H1 (cell line): ENCODE data around the gene UBN1. TPM values are rescaled to one million over a fixed set of nuclear protein-coding genes. Genes with fewer than 3 reads are reported as not detected.

ENCODE experiments used
- CTCF ChIA-PET: fragments of 300-600 bp; sonication (Branson Sonifier 250); formaldehyde crosslinking; loops from one replicate; lab custom pipeline; 2021; ENCODE audit not compliant: partially characterized antibody; lab: Charles Lee
- POLR2A ChIA-PET: fragments of 300-600 bp; sonication (Branson Sonifier 250); formaldehyde crosslinking; loops from one replicate; lab custom pipeline; 2021; ENCODE audit warnings: inconsistent platforms; ENCODE audit not compliant: partially characterized antibody; lab: Charles Lee
- DNase-seq, 2 experiments: peaks; one replicate each; pipeline versions ENCODE4 v3.0.0 to v3.0.0-alpha.2; 2010 to 2022; ENCODE audit warnings: low spot score in 2 of 2, low read depth in 1 of 2, mixed read lengths in 1 of 2
- FAIRE-seq: peaks from 2 replicates; lab custom pipeline; 2011; peaks lifted over from hg19 to GRCh38; lab: Jason Lieb, UNC
- H2AFZ ChIP-seq: 2 replicates; pipeline ENCODE4 v1.8.1; 2012; ENCODE audit warnings: low read length, inconsistent platforms
- H2AK5ac ChIP-seq: 2 replicates; pipeline ENCODE4 v1.6.1; 2013; ENCODE audit warnings: low read depth, low read length
- H2BK120ac ChIP-seq: replicated peaks from 2 replicates; pipeline ENCODE3; 2013; ENCODE audit warnings: low read depth, low read length, inconsistent platforms
- H2BK12ac ChIP-seq: 2 replicates; pipeline ENCODE4 v1.6.1; 2013; ENCODE audit warnings: low read depth, low read length
- H2BK15ac ChIP-seq: 2 replicates; pipeline ENCODE4 v1.6.1; 2013; ENCODE audit warnings: low read length
- H2BK20ac ChIP-seq: 2 replicates; pipeline ENCODE4 v1.6.1; 2013; ENCODE audit warnings: low read length
- H2BK5ac ChIP-seq: 2 replicates; pipeline ENCODE4 v1.6.1; 2013; ENCODE audit warnings: low read depth, low read length
- H3K14ac ChIP-seq: 2 replicates; pipeline ENCODE4 v1.6.1; 2013; ENCODE audit warnings: inconsistent platforms; ENCODE audit not compliant: insufficient read length
- H3K18ac ChIP-seq: 2 replicates; pipeline ENCODE4 v1.6.1; 2013; ENCODE audit warnings: low read length; ENCODE audit errors: extremely low read depth
- H3K23ac ChIP-seq: 2 replicates; pipeline ENCODE4 v1.6.1; 2013; ENCODE audit warnings: inconsistent platforms; ENCODE audit not compliant: insufficient read length
- H3K23me2 ChIP-seq: 2 replicates; pipeline ENCODE4 v1.6.1; 2013; ENCODE audit warnings: low read depth, low read length
- H3K27ac ChIP-seq: 2 replicates; pipeline ENCODE4 v1.6.1; 2011; ENCODE audit warnings: low read depth, low read length, inconsistent platforms
- H3K27me3 ChIP-seq, 4 experiments: replicated peaks in 1 of 4; 1 replicate in 1 of 4; 2 replicates in 3 of 4; pipeline versions ENCODE4 v1.6.1 to v1.8.1; 2011 to 2013; ENCODE audit warnings: low read length in 3 of 4, mild to moderate bottlenecking in 3 of 4, inconsistent platforms in 2 of 4, mixed read lengths in 2 of 4, moderate library complexity in 1 of 4; ENCODE audit not compliant: control insufficient read depth in 3 of 4, insufficient read depth in 3 of 4; ENCODE audit errors: extremely low read depth in 1 of 4
- H3K36me3 ChIP-seq, 4 experiments: 2 replicates each; pipeline versions ENCODE4 v1.6.1 to v1.8.1; 2011 to 2013; ENCODE audit warnings: mild to moderate bottlenecking in 4 of 4, low read length in 3 of 4, moderate library complexity in 2 of 4, control low read depth in 1 of 4, inconsistent platforms in 1 of 4; ENCODE audit not compliant: insufficient read depth in 4 of 4, control insufficient read depth in 2 of 4
- H3K4ac ChIP-seq: replicated peaks from 2 replicates; pipeline ENCODE3; 2013; ENCODE audit warnings: low read length, low read depth, mixed read lengths, inconsistent platforms; ENCODE audit not compliant: insufficient read length
- H3K4me1 ChIP-seq, 4 experiments: replicated peaks in 1 of 4; 1 replicate in 1 of 4; 2 replicates in 3 of 4; pipeline versions ENCODE4 v1.6.1 to v1.8.1; 2011 to 2013; ENCODE audit warnings: low read length in 3 of 4, inconsistent platforms in 2 of 4, mixed read lengths in 1 of 4; ENCODE audit not compliant: insufficient read depth in 4 of 4, control insufficient read depth in 3 of 4
- H3K4me2 ChIP-seq, 2 experiments: 2 replicates each; pipeline versions ENCODE4 v1.6.1 to v1.8.1; 2011 to 2013; ENCODE audit warnings: low read depth in 2 of 2, low read length in 2 of 2, control low read depth in 1 of 2, inconsistent platforms in 1 of 2, mild to moderate bottlenecking in 1 of 2; ENCODE audit not compliant: insufficient read depth in 1 of 2
- H3K4me3 ChIP-seq, 4 experiments: fragments of 200-600, 300-600 bp in 1 of 4; sonication (generic), shearing (Covaris generic), sonication (Bioruptor Twin) in 1 of 4; 2 replicates each; pipeline versions ENCODE4 v1.5.1 to v1.8.1; 2011 to 2016; ENCODE audit warnings: low read length in 4 of 4, low read depth in 3 of 4, control low read depth in 2 of 4, inconsistent platforms in 2 of 4, mild to moderate bottlenecking in 2 of 4, mixed read lengths in 1 of 4, moderate library complexity in 1 of 4; ENCODE audit not compliant: insufficient read depth in 2 of 4; ENCODE audit errors: extremely low read depth in 1 of 4
- H3K56ac ChIP-seq: replicated peaks from 2 replicates; pipeline ENCODE3; 2013; ENCODE audit warnings: low read depth, mild to moderate bottlenecking, mixed read lengths, low read length, inconsistent platforms; ENCODE audit not compliant: insufficient read length
- H3K79me1 ChIP-seq: 2 replicates; pipeline ENCODE4 v1.6.1; 2013; ENCODE audit warnings: low read depth, low read length, control low read depth
- H3K79me2 ChIP-seq, 2 experiments: 2 replicates each; pipeline versions ENCODE4 v1.6.1 to v1.8.1; 2012 to 2013; ENCODE audit warnings: low read length in 2 of 2, mild to moderate bottlenecking in 2 of 2, inconsistent platforms in 1 of 2; ENCODE audit not compliant: insufficient read depth in 2 of 2, control insufficient read depth in 1 of 2
- H3K9ac ChIP-seq, 4 experiments: replicated peaks in 1 of 4; 1 replicate in 1 of 4; 2 replicates in 3 of 4; pipeline versions ENCODE4 v1.6.1 to v1.8.1; 2011 to 2013; ENCODE audit warnings: low read depth in 3 of 4, low read length in 3 of 4, control low read depth in 2 of 4, mild to moderate bottlenecking in 2 of 4, moderate library complexity in 2 of 4, inconsistent platforms in 1 of 4; ENCODE audit errors: extremely low read depth in 1 of 4
- H3K9me3 ChIP-seq, 2 experiments: 2 replicates each; pipeline versions ENCODE4 v1.6.1 to v1.8.1; 2012 to 2013; ENCODE audit warnings: mild to moderate bottlenecking in 2 of 2, moderate library complexity in 2 of 2, control low read depth in 1 of 2, inconsistent platforms in 1 of 2, low read depth in 1 of 2, low read length in 1 of 2, mixed read lengths in 1 of 2; ENCODE audit not compliant: insufficient read depth in 2 of 2
- H4K20me1 ChIP-seq, 2 experiments: replicated peaks in 1 of 2; 2 replicates each; pipeline versions ENCODE3 to v1.8.1; 2011 to 2013; ENCODE audit warnings: inconsistent platforms in 2 of 2, low read length in 2 of 2, mild to moderate bottlenecking in 1 of 2; ENCODE audit not compliant: insufficient read depth in 2 of 2, control insufficient read depth in 1 of 2
- H4K5ac ChIP-seq: 2 replicates; pipeline ENCODE4 v1.6.1; 2013; ENCODE audit warnings: low read length, low read depth, mixed read lengths, inconsistent platforms; ENCODE audit not compliant: insufficient read length
- H4K8ac ChIP-seq: 2 replicates; pipeline ENCODE4 v1.8.0; 2013; ENCODE audit warnings: mild to moderate bottlenecking, moderate library complexity, low read length, inconsistent platforms; ENCODE audit not compliant: insufficient read depth; ENCODE audit errors: extremely low read depth
- H4K91ac ChIP-seq: replicated peaks from 2 replicates; pipeline ENCODE3; 2013; ENCODE audit warnings: low read length, mixed read lengths, inconsistent platforms; ENCODE audit not compliant: insufficient read length
- BACH1 ChIP-seq: IDR thresholded peaks from 2 replicates; pipeline ENCODE4 v1.6.1; 2012; ENCODE audit warnings: low read length, improper control_type of control experiment
- BCL11A ChIP-seq, 2 experiments: IDR thresholded peaks; one replicate each; pipeline ENCODE4 v1.6.1; 2011; ENCODE audit warnings: low read depth in 2 of 2, low read length in 2 of 2, mild to moderate bottlenecking in 2 of 2
- JUND ChIP-seq: IDR thresholded peaks from 2 replicates; pipeline ENCODE4 v1.6.1; 2011; ENCODE audit warnings: mild to moderate bottlenecking, improper control_type of control experiment, low read length
- KDM4A ChIP-seq: IDR thresholded peaks from one replicate; pipeline ENCODE4 v1.7.1; 2012; ENCODE audit warnings: low read depth, mild to moderate bottlenecking, moderate library complexity, low read length, inconsistent platforms; ENCODE audit not compliant: severe bottlenecking
- MAFK ChIP-seq: IDR thresholded peaks from 2 replicates; pipeline ENCODE4 v1.6.1; 2012; ENCODE audit warnings: low read depth, mild to moderate bottlenecking, improper control_type of control experiment, low read length
- NANOG ChIP-seq: IDR thresholded peaks from 2 replicates; pipeline ENCODE4 v1.6.1; 2011; ENCODE audit warnings: low read length, low read depth, mild to moderate bottlenecking, inconsistent platforms; ENCODE audit not compliant: insufficient read depth, poor library complexity, severe bottlenecking
- RNF2 ChIP-seq: fragments of 200-900, 300-1000 bp; sonication (generic); IDR thresholded peaks from 2 replicates; pipeline ENCODE4 v1.7.1; 2016; ENCODE audit warnings: borderline replicate concordance, low read depth, mild to moderate bottlenecking, antibody characterized with exemption, low read length; ENCODE audit not compliant: poor library complexity, severe bottlenecking; ENCODE audit errors: missing control alignments
- SP1 ChIP-seq: IDR thresholded peaks from 2 replicates; pipeline ENCODE4 v1.6.1; 2011; ENCODE audit warnings: low read depth, low read length
- TAF7 ChIP-seq: optimal IDR thresholded peaks from 2 replicates; pipeline ENCODE3; 2011; ENCODE audit warnings: low read depth, mild to moderate bottlenecking, inconsistent platforms, low read length, moderate library complexity, borderline replicate concordance
- TEAD4 ChIP-seq: IDR thresholded peaks from 2 replicates; pipeline ENCODE4 v1.6.1; 2012; ENCODE audit warnings: low read depth, low read length, inconsistent platforms, mixed read lengths
- WGBS, 2 experiments: shearing (Covaris generic) in 1 of 2; methylation state at CpG; one replicate each; pipeline versions ENCODE4 v1.1.6 to v1.1.7; 2013 to 2015; ENCODE audit warnings: low lambda C conversion rate in 2 of 2, mixed read lengths in 2 of 2, inconsistent platforms in 1 of 2, low coverage in 1 of 2, missing lambda C conversion rate in 1 of 2; ENCODE audit not compliant: insufficient replicate concordance in 2 of 2, insufficient coverage in 1 of 2, insufficient read length in 1 of 2; ENCODE audit errors: extremely low coverage in 1 of 2, missing lambda C conversion rate in 1 of 2; 5-methylcytosine and 5-hydroxymethylcytosine counted together
- polyA plus RNA-seq, 7 experiments: library from polyadenylated mRNA; depleted of rRNA in 3 of 7; stranded (reverse) in 5 of 7; unstranded in 2 of 7; fragments of >200 nt in 5 of 7; fragments of 200-250 nt in 2 of 7; gene quantifications; 1 replicate in 5 of 7; 2 replicates in 1 of 7; 4 replicates in 1 of 7; pipeline versions ENCODE4 v1.2.1 to v1.2.3, GENCODE V29; 2011 to 2013; ENCODE audit warnings: missing spikeins in 2 of 7, mixed read lengths in 2 of 7
- total RNA-seq: library from RNA; stranded (reverse); fragmentation: NEBNext Ultra II Directional; extraction: Animal tissue kit (Norgen Biotek cat#: 25700); gene quantifications from 2 replicates; pipeline ENCODE4 v1.2.1, GENCODE V29; 2021
- TF ChIP-seq, protein P1 (sequence below): IDR thresholded peaks from 2 replicates; pipeline ENCODE4 v1.6.1; 2012; ENCODE audit warnings: inconsistent platforms
- TF ChIP-seq, protein P2 (sequence below): IDR thresholded peaks from 2 replicates; pipeline ENCODE4 v1.6.1; 2011; ENCODE audit warnings: low read depth, mild to moderate bottlenecking, low read length; ENCODE audit not compliant: insufficient read depth

UBN1 gene
- total and polyA plus RNA-seq, 2 of the 8 experiments (the other 6 are each of a cell fraction or from before 2014, with no cell fraction given), result 16.2 to 37.0 TPM

DNA sequence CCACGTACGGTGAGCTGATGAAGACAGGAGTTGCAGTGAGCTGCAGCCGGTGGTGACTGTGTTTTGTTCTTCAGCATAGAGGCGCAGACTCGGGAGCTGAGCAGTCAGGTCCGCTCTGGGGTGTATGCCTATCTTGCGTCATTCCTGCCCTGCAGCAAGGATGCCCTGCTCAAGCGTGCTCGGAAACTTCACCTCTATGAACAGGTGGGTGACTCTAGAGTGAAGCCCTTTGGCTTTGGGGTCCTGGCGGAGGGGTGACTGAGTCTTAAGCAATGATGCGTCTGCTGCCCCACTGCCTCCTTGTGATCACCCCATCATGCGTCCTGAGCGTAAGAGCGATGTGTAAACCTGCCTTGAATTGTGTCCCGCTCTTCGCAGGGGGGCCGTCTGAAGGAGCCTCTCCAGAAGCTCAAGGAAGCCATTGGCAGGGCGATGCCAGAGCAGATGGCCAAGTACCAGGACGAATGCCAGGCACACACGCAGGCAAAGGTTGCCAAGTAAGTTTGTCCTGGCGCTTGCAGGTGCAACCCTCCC lies 22.9 kb downstream of the UBN1 start:
- no peak for DNase-seq
- peaks cover 24 to 55% (median 46%) of the 10 kb centered on the region in 4 experiments for H3K36me3 ChIP-seq
- POLR2A ChIA-PET, result interaction anchor here (1.1 kb wide), 1 partner anchor 9 kb away, joined by 3 read pairs; no protein-coding TSS in a partner anchor

More for the DNA sequence above, 22.9 kb downstream of the UBN1 start:
- no peak overlapping the region for H2BK15ac ChIP-seq
- H3K14ac ChIP-seq, result no peak overlapping the region
- no peak overlapping the region for H2BK12ac ChIP-seq
- no peak overlapping the region for H3K18ac ChIP-seq
- H3K4ac ChIP-seq, result no peak overlapping the region
- no peak for TF ChIP-seq RNF2
- TF ChIP-seq JUND, result no peak
- no peak for TF ChIP-seq TEAD4
- TF ChIP-seq, protein P1, sequence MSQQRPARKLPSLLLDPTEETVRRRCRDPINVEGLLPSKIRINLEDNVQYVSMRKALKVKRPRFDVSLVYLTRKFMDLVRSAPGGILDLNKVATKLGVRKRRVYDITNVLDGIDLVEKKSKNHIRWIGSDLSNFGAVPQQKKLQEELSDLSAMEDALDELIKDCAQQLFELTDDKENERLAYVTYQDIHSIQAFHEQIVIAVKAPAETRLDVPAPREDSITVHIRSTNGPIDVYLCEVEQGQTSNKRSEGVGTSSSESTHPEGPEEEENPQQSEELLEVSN, result no peak
- TF ChIP-seq, protein P2, sequence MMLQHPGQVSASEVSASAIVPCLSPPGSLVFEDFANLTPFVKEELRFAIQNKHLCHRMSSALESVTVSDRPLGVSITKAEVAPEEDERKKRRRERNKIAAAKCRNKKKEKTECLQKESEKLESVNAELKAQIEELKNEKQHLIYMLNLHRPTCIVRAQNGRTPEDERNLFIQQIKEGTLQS, result no peak
- no peak for TF ChIP-seq TAF7
- TF ChIP-seq BACH1, result no peak
- TF ChIP-seq KDM4A, result no peak
- TF ChIP-seq BCL11A (IDR thresholded peaks at IDR 0.05; ENCODE audit: low read depth in 2 of 2, low read length in 2 of 2), result no peak
- TF ChIP-seq NANOG, result no peak
- no peak for TF ChIP-seq MAFK
- no peak for TF ChIP-seq SP1
- H2BK20ac ChIP-seq, result no peak overlapping the region
- H3K27ac ChIP-seq, result no peak overlapping the region
- peaks cover 4 to 34% of the 10 kb centered on the region in 2 experiments; a peak in 3 of 4 replicates for H3K79me2 ChIP-seq
- WGBS, 2 experiments, result 95% methylated on average over 21 of the region's 21 CpGs; no CpG with 5 or more reads in 1 of the 2 experiments
- H3K27me3 ChIP-seq, result no peaks in the 10 kb centered on the region
- H4K8ac ChIP-seq, result no peak overlapping the region
- H3K23me2 ChIP-seq, result no peaks in the 10 kb centered on the region
- no peak overlapping the region for H4K5ac ChIP-seq
- peaks cover 8% of the 10 kb centered on the region; the same call in 1 of the 2 replicates for H3K79me1 ChIP-seq
- H4K91ac ChIP-seq, result no peak overlapping the region
- H3K4me3 ChIP-seq, result no peak overlapping the region
- H2AK5ac ChIP-seq, result no peak overlapping the region
- no peak overlapping the region for H3K23ac ChIP-seq
- H3K4me2 ChIP-seq, result no peak overlapping the region
- H3K9me3 ChIP-seq, result no peaks in the 10 kb centered on the region
- CTCF ChIA-PET, result interaction anchor here (0.6 to 1.6 kb wide), 3 partner anchors 14 to 86 kb away, joined by 3 to 8 read pairs (median 4); no protein-coding TSS in a partner anchor
- H3K4me1 ChIP-seq, result no peaks in the 10 kb centered on the region
- H3K56ac ChIP-seq, result no peak overlapping the region
- peaks cover 2 to 9% of the 10 kb centered on the region in 2 experiments for H4K20me1 ChIP-seq
- peak overlapping the region; percentile 35; the same call in 1 of the 2 replicates for H2BK5ac ChIP-seq
- FAIRE-seq, result no peak
- H2AFZ ChIP-seq, result no peak overlapping the region
- H2BK120ac ChIP-seq, result no peak overlapping the region
- H3K9ac ChIP-seq, result no peak overlapping the region
